Kidney (tissue), 14 donors: ENCODE data around the gene FRRS1. TPM values are rescaled to one million over a fixed set of nuclear protein-coding genes. Genes with fewer than 3 reads are reported as not detected.

Experiments
- DNase-seq, 5 donors: peaks; one replicate each; pipeline ENCODE4 v3.0.0-alpha.2; 2013 to 2020
- FAIRE-seq: peaks from 2 replicates; lab custom pipeline; 2012; peaks lifted over from hg19 to GRCh38; lab: Jason Lieb, UNC
- H3K27ac ChIP-seq, 2 donors: one replicate each; pipeline ENCODE4 v1.7.0; 2013; ENCODE audit warnings: low read depth in 2 of 2, low read length in 2 of 2, inconsistent platforms in 1 of 2
- H3K27me3 ChIP-seq: one replicate; pipeline ENCODE4 v1.7.1; 2013; ENCODE audit warnings: low read length, inconsistent platforms; ENCODE audit not compliant: control insufficient read depth, insufficient read depth
- H3K36me3 ChIP-seq, 3 donors: one replicate each; pipeline versions ENCODE4 v1.7.0 to v1.7.1; 2013; ENCODE audit warnings: low read length in 3 of 3, control low read depth in 1 of 3, inconsistent platforms in 1 of 3; ENCODE audit not compliant: insufficient read depth in 3 of 3, control insufficient read depth in 2 of 3
- H3K4me1 ChIP-seq, 3 donors: one replicate each; pipeline versions ENCODE4 v1.7.0 to v1.7.1; 2013; ENCODE audit warnings: low read length in 3 of 3, inconsistent platforms in 1 of 3, low read depth in 1 of 3; ENCODE audit not compliant: control insufficient read depth in 2 of 3, insufficient read depth in 2 of 3
- H3K4me3 ChIP-seq, 3 donors: one replicate each; pipeline versions ENCODE4 v1.7.0 to v1.8.1; 2013; ENCODE audit warnings: low read length in 3 of 3, control low read depth in 1 of 3, inconsistent platforms in 1 of 3
- H3K9ac ChIP-seq, 3 donors: one replicate each; pipeline versions ENCODE4 v1.7.0 to v1.7.1; 2013; ENCODE audit warnings: low read length in 3 of 3, control low read depth in 1 of 3, inconsistent platforms in 1 of 3
- H3K9me3 ChIP-seq, 3 donors: one replicate each; pipeline versions ENCODE4 v1.7.0 to v1.7.1; 2013; ENCODE audit warnings: low read length in 3 of 3, control low read depth in 1 of 3, inconsistent platforms in 1 of 3; ENCODE audit not compliant: control insufficient read depth in 2 of 3, insufficient read depth in 1 of 3
- intact Hi-C: fragments of 100-400 bp; cut with DNase I; formaldehyde crosslinking; loops from one replicate; pipeline ENCODE4 v1.11.1; 2022
- polyA plus RNA-seq: library from polyadenylated mRNA; stranded (reverse); fragments of 350-450 nt; fragmentation: Illumina TruSeq; extraction: RNeasy Lipid Tissue Mini Kit (QIAGEN cat#74804); gene quantifications from one replicate; pipeline ENCODE4 v1.2.3, GENCODE V29; 2014; ENCODE audit warnings: low read depth, low replicate concordance; ENCODE audit not compliant: insufficient read depth
- total RNA-seq: library from RNA; stranded (reverse); fragmentation: NEBNext Ultra II Directional; extraction: Animal tissue kit (Norgen Biotek cat#: 25700); gene quantifications from one replicate; pipeline ENCODE4 v1.2.1, GENCODE V29; 2021
- TF ChIP-seq, protein P1 (sequence below): IDR thresholded peaks from 3 replicates; pipeline ENCODE4 v1.5.1; 2012; ENCODE audit warnings: mild to moderate bottlenecking, moderate library complexity, borderline replicate concordance; ENCODE audit not compliant: insufficient read depth; ENCODE audit errors: extremely low read depth
- donor health status: control.
- donor health status: control.
- donor health status: control.
- donor health status: control.
- donor health status: control.
- donor health status: DM: yes; HTN: yes; CAD: no.
- donor health status: Normal renal cell carcinoma (clear cell type).

The FRRS1 gene
- total and polyA plus RNA-seq, 2 donors from 2014 or later = 1.0 to 7.4 TPM

DNA sequence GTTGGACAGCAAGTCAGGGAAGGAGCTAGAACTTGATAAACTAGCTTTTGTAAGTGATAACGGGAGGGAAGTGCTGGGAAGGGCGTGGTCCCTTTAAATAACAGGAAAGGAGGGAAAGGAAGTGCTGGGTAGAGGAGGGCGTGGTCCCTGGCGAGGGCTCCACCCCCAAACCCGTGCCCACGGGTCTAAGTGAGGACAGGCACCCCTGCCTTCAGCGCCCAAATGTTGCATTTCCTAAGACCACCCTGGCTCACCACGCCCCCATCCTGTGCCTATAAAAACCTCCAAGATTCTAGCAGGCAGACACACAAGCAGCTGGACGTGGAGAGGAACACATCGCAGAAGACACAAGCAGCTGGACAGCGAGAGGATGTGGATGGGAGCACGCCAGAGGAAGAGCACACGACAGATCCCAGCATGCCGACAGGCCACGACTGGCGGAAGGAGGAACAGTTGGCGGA lies 62.0 kb downstream of the FRRS1 start:
- DNase-seq = peak in 1 of 5 donors; percentile 67
- Histone ChIP-seq H3K9ac (no peak overlapping the region), H3K27me3 (no peaks in the 10 kb centered on the region), H3K4me3 (no peak overlapping the region), H3K9me3 (no peaks in the 10 kb centered on the region), H3K36me3 (peaks cover 0 to 4% (median 0%) of the 10 kb centered on the region in 3 donors), H3K27ac (no peak overlapping the region), H3K4me1 (no peaks in the 10 kb centered on the region)
- intact Hi-C loops = no loop called here
- FAIRE-seq = no peak
- TF ChIP-seq, protein P1, sequence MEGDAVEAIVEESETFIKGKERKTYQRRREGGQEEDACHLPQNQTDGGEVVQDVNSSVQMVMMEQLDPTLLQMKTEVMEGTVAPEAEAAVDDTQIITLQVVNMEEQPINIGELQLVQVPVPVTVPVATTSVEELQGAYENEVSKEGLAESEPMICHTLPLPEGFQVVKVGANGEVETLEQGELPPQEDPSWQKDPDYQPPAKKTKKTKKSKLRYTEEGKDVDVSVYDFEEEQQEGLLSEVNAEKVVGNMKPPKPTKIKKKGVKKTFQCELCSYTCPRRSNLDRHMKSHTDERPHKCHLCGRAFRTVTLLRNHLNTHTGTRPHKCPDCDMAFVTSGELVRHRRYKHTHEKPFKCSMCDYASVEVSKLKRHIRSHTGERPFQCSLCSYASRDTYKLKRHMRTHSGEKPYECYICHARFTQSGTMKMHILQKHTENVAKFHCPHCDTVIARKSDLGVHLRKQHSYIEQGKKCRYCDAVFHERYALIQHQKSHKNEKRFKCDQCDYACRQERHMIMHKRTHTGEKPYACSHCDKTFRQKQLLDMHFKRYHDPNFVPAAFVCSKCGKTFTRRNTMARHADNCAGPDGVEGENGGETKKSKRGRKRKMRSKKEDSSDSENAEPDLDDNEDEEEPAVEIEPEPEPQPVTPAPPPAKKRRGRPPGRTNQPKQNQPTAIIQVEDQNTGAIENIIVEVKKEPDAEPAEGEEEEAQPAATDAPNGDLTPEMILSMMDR = no peak

DNA sequence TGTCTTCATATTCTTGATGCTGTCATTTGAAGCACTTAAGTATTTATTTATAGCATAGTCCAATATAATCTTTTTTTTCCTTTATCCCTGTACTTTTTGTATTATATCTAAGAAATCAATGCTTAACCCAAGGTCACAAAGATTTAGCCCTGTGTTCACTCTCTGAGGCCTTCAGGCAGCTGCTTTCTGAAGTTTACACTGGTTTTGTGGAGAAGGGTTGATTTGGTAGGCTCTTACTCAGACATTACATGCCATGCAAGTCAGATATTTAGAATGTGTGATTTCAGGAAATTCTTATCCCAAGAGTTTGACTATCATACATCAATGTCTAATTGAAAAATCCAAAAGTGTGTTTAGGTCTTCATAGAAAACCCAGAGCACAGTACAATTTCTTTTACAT lies 64.2 kb downstream of the FRRS1 start:
- H3K4me1 ChIP-seq = no peaks in the 10 kb centered on the region
- TF ChIP-seq, protein P1 = no peak
- intact Hi-C loops = no loop called here
- H3K9me3 ChIP-seq = no peaks in the 10 kb centered on the region
- no peaks in the 10 kb centered on the region for H3K36me3 ChIP-seq
- FAIRE-seq = no peak
- H3K27me3 ChIP-seq = no peaks in the 10 kb centered on the region
- no peak overlapping the region for H3K4me3 ChIP-seq
- H3K27ac ChIP-seq = no peak overlapping the region
- H3K9ac ChIP-seq = no peak overlapping the region
- no peak for DNase-seq

DNA sequence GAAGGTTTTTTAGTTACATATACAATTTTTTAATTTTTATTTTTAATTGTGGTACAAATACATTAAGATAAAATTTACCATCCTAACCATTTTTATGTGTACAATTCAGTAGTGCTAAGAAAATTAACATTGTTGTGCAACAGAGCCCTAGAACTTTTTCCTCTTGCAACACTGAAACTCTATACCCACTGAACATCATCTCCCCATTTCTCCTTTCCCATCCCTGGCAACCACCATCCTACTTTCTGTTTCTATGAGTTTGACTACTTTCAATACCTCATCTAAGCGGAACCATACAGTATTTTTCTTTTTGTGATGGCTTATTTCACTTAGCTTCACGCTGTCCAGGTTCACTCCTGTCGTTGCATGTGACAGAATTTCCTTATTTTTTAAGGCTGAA lies 66.4 kb downstream of the FRRS1 start:
- H3K9ac ChIP-seq = no peak overlapping the region
- DNase-seq = no peak
- H3K27ac ChIP-seq = no peak overlapping the region
- FAIRE-seq = no peak
- intact Hi-C loops = no loop called here
- H3K9me3 ChIP-seq = no peaks in the 10 kb centered on the region
- H3K36me3 ChIP-seq = no peaks in the 10 kb centered on the region
- TF ChIP-seq, protein P1 = no peak
- H3K27me3 ChIP-seq = no peaks in the 10 kb centered on the region
- no peak overlapping the region for H3K4me3 ChIP-seq
- no peaks in the 10 kb centered on the region for H3K4me1 ChIP-seq

DNA sequence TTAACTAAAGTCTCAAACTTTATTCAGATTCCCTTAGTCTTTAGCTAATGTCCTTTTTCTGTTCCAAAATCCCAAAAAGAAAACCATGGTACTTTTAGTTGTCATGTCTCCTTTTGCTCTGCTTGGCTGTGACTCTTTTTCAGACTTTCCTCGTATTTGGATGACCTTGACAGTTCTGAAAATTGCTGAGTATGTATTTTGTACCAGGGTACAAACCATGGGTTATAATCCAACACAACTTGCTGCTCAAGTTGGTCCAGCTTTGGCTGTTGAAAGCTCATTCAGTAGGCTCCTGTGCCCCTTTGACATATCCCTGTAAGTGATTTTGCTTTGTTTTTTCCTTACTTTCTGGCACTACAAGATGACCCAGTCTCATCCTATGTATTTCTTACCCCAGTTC lies 68.9 kb downstream of the FRRS1 start:
- Histone ChIP-seq H3K36me3 (no peaks in the 10 kb centered on the region), H3K9me3 (no peaks in the 10 kb centered on the region), H3K4me1 (no peaks in the 10 kb centered on the region), H3K4me3 (no peak overlapping the region), H3K9ac (no peak overlapping the region), H3K27me3 (no peaks in the 10 kb centered on the region), H3K27ac (no peak overlapping the region)
- no peak for FAIRE-seq
- TF ChIP-seq, protein P1 = no peak
- DNase-seq = no peak
- intact Hi-C loops = no loop called here
